Activated CD4-positive, alpha-beta T cell treated with anti-CD3 and anti-CD28 coated beads, Interleukin-2, Interleukin-6, amounts not matched to agents 100 ng/mL and 50 ng/mL, durations not matched to agents 16 hours and 8 hours (primary cell): ENCODE data around the gene SCN9A.

Experiments
- DNase-seq: peaks from one replicate; pipeline ENCODE4 v3.0.0-alpha.2; 2020

Gene SCN9A

GRCh38 chr2:166163775-166164174 is 212.0 kb downstream of the SCN9A start:
- no peak for DNase-seq

GRCh38 chr2:166158546-166158945 is 217.2 kb downstream of the SCN9A start:
- no peak for DNase-seq

- DNase-seq = no peak
Observed at GRCh38 chr2:166157578-166157977, 218.2 kb downstream of the SCN9A start.

- DNase-seq = no peak
Observed at GRCh38 chr2:166156985-166157490, 218.7 kb downstream of the SCN9A start.

GRCh38 chr2:166155589-166155988 is 220.2 kb downstream of the SCN9A start:
- no peak for DNase-seq

- DNase-seq = no peak
Observed at GRCh38 chr2:166154685-166155338, 220.9 kb downstream of the SCN9A start.

- DNase-seq = no peak
Observed at GRCh38 chr2:166152064-166152463, 223.7 kb downstream of the SCN9A start.

GRCh38 chr2:166148500-166149400 is 227.0 kb downstream of the SCN9A start:
- DNase-seq = no peak

- no peak for DNase-seq
Observed at GRCh38 chr2:166147883-166148282, 227.9 kb downstream of the SCN9A start.
